Prostate gland (tissue), 2 donors: ENCODE measurements around the gene FAP. TPM values are rescaled to one million over a fixed set of nuclear protein-coding genes. Genes with fewer than 3 reads are reported as not detected.

Source experiments
- DNase-seq: peaks from one replicate; pipeline ENCODE4 v3.0.0-alpha.2; 2019; ENCODE audit warnings: low spot score
- H3K27ac ChIP-seq, 2 donors: fragments of 200-600 bp; sonication (generic); 2 replicates each; pipeline ENCODE4 v1.5.1; 2017 to 2019
- H3K27me3 ChIP-seq: fragments of 200-600 bp; sonication (generic); replicated peaks from 2 replicates; pipeline ENCODE4 v1.5.1; 2019; ENCODE audit not compliant: insufficient read depth
- H3K36me3 ChIP-seq, 2 donors: fragments of 200-600 bp; sonication (generic); 1 replicate in 1 of 2; 2 replicates in 1 of 2; pipeline versions ENCODE4 v1.5.1 to v1.8.1; 2017 to 2019
- H3K4me1 ChIP-seq: fragments of 200-600 bp; sonication (generic); replicated peaks from 2 replicates; pipeline ENCODE4 v1.5.1; 2019
- H3K4me3 ChIP-seq, 2 donors: fragments of 200-600 bp; sonication (generic); 2 replicates each; pipeline ENCODE4 v1.5.1; 2017 to 2019
- H3K9me3 ChIP-seq: fragments of 200-600 bp; sonication (generic); 2 replicates; pipeline ENCODE4 v1.5.1; 2017
- CTCF ChIP-seq, 4 experiments: fragments of 200-600 bp in 2 of 4; fragments of 450-650 bp in 2 of 4; sonication (generic) in 2 of 4; IDR thresholded peaks; 1 replicate in 3 of 4; 2 replicates in 1 of 4; pipeline ENCODE4 v1.5.1; 2016 to 2019; ENCODE audit warnings: antibody characterized with exemption in 4 of 4, mild to moderate bottlenecking in 2 of 4, moderate library complexity in 2 of 4
- POLR2A ChIP-seq: fragments of 450-650 bp; IDR thresholded peaks from one replicate; pipeline ENCODE4 v1.6.1; 2016; ENCODE audit warnings: antibody characterized with exemption, mild to moderate bottlenecking
- POLR2AphosphoS5 ChIP-seq: sonication (generic); formaldehyde crosslinking; IDR thresholded peaks from one replicate; pipeline ENCODE4 v1.6.1; 2017; ENCODE audit warnings: antibody characterized with exemption
- WGBS: methylation state at CpG from one replicate; pipeline ENCODE4 v1.1.5; 2018; 5-methylcytosine and 5-hydroxymethylcytosine counted together
- intact Hi-C: fragments of 100-400 bp; cut with DNase I; formaldehyde crosslinking; loops from one replicate; pipeline ENCODE4 v1.14.2; 2022
- total RNA-seq, 2 donors: library from RNA; depleted of rRNA; stranded (reverse); fragments of >200 nt; gene quantifications; one replicate each; pipeline ENCODE4 v1.1.0, GENCODE V29; 2016

Gene FAP
- total RNA-seq, 2 donors from 2014 or later, result 2.0 TPM; not detected in 1

GRCh38 chr2:162267996-162268395, 24.8 kb upstream of the FAP start:
- no peak for DNase-seq
- H3K27ac ChIP-seq, result no peak overlapping the region
- H3K9me3 ChIP-seq, result no peaks in the 10 kb centered on the region
- 95% methylated on average over 1 of the region's 1 CpG for WGBS
- TF ChIP-seq POLR2A (no peak), POLR2AphosphoS5 (no peak), CTCF (IDR thresholded peaks at IDR 0.05) (no peak)
- no peaks in the 10 kb centered on the region for H3K4me1 ChIP-seq
- no peaks in the 10 kb centered on the region for H3K36me3 ChIP-seq
- intact Hi-C loops, result no loop called here
- no peak overlapping the region for H3K4me3 ChIP-seq
- no peaks in the 10 kb centered on the region for H3K27me3 ChIP-seq

GRCh38 chr2:162267496-162267895, 24.3 kb upstream of the FAP start:
- Histone ChIP-seq H3K27me3 (no peaks in the 10 kb centered on the region), H3K27ac (no peak overlapping the region), H3K36me3 (no peaks in the 10 kb centered on the region), H3K4me1 (no peaks in the 10 kb centered on the region), H3K9me3 (no peaks in the 10 kb centered on the region), H3K4me3 (no peak overlapping the region)
- WGBS, result 93% methylated on average over 5 of the region's 5 CpGs
- no peak for TF ChIP-seq POLR2A
- no peak for TF ChIP-seq POLR2AphosphoS5
- TF ChIP-seq CTCF (IDR thresholded peaks at IDR 0.05), result no peak
- intact Hi-C loops, result no loop called here
- no peak for DNase-seq

GRCh38 chr2:162266460-162266760, 23.2 kb upstream of the FAP start:
- Histone ChIP-seq H3K36me3 (no peaks in the 10 kb centered on the region), H3K27me3 (no peaks in the 10 kb centered on the region), H3K27ac (no peak overlapping the region), H3K4me3 (no peak overlapping the region), H3K9me3 (no peaks in the 10 kb centered on the region), H3K4me1 (no peaks in the 10 kb centered on the region)
- intact Hi-C loops, result no loop called here
- 94% methylated on average over 1 of the region's 1 CpG for WGBS
- TF ChIP-seq POLR2A (no peak), POLR2AphosphoS5 (no peak), CTCF (IDR thresholded peaks at IDR 0.05) (no peak)
- DNase-seq, result no peak

GRCh38 chr2:162265666-162266459, 22.6 kb upstream of the FAP start:
- WGBS, result 91% methylated on average over 7 of the region's 7 CpGs
- Histone ChIP-seq H3K4me3 (no peak overlapping the region), H3K9me3 (no peaks in the 10 kb centered on the region), H3K27me3 (no peaks in the 10 kb centered on the region), H3K36me3 (no peaks in the 10 kb centered on the region), H3K27ac (no peak overlapping the region), H3K4me1 (no peaks in the 10 kb centered on the region)
- intact Hi-C loops, result no loop called here
- DNase-seq, result no peak
- TF ChIP-seq POLR2A (no peak), POLR2AphosphoS5 (no peak), CTCF (IDR thresholded peaks at IDR 0.05) (no peak)
